AML-193 (cell line): ENCODE measurements around the gene BICC1.

ENCODE experiments used
- DNase-seq, 2 experiments: peaks; one replicate each; lab custom pipeline; 2025; lab: John Stamatoyannopoulos, UW

Gene BICC1

GRCh38 chr10:58706836-58707235 lies 194.2 kb downstream of the BICC1 start:
- no peak for DNase-seq

GRCh38 chr10:58712141-58712540 lies 199.5 kb downstream of the BICC1 start:
- no peak for DNase-seq

- DNase-seq, result no peak
Measured at GRCh38 chr10:58712982-58713381, 200.3 kb downstream of the BICC1 start.

- DNase-seq, result no peak
Measured at GRCh38 chr10:58714409-58714808, 201.7 kb downstream of the BICC1 start.

- DNase-seq, result no peak
Measured at GRCh38 chr10:58715061-58715460, 202.4 kb downstream of the BICC1 start.

- no peak for DNase-seq
Measured at GRCh38 chr10:58718596-58718995, 205.9 kb downstream of the BICC1 start.

- DNase-seq, result no peak
Measured at GRCh38 chr10:58721601-58722281, 209.1 kb downstream of the BICC1 start.

- DNase-seq, result no peak
Measured at GRCh38 chr10:58723186-58723585, 210.5 kb downstream of the BICC1 start.

GRCh38 chr10:58723966-58724365 lies 211.3 kb downstream of the BICC1 start:
- DNase-seq, result peak in 1 of 2 experiments; percentile 5

GRCh38 chr10:58724781-58725180 lies 212.1 kb downstream of the BICC1 start:
- no peak for DNase-seq

- no peak for DNase-seq
Measured at GRCh38 chr10:58725901-58726300, 213.2 kb downstream of the BICC1 start.

GRCh38 chr10:58727633-58728032 lies 215.0 kb downstream of the BICC1 start:
- DNase-seq, result no peak

- no peak for DNase-seq
Measured at GRCh38 chr10:58731276-58731675, 218.6 kb downstream of the BICC1 start.

- DNase-seq, result no peak
Measured at GRCh38 chr10:58733436-58733835, 220.8 kb downstream of the BICC1 start.

- no peak for DNase-seq
Measured at GRCh38 chr10:58734116-58734515, 221.4 kb downstream of the BICC1 start.

- DNase-seq, result no peak
Measured at GRCh38 chr10:58734664-58735063, 222.0 kb downstream of the BICC1 start.

GRCh38 chr10:58735087-58735486 lies 222.4 kb downstream of the BICC1 start:
- no peak for DNase-seq

- DNase-seq, result no peak
Measured at GRCh38 chr10:58740620-58741369, 228.1 kb downstream of the BICC1 start.

- DNase-seq, result no peak
Measured at GRCh38 chr10:58741673-58742072, 229.0 kb downstream of the BICC1 start.

GRCh38 chr10:58742141-58742540 lies 229.5 kb downstream of the BICC1 start:
- no peak for DNase-seq

GRCh38 chr10:58743466-58744115 lies 230.9 kb downstream of the BICC1 start:
- no peak for DNase-seq

- DNase-seq, result no peak
Measured at GRCh38 chr10:58746474-58747185, 234.0 kb downstream of the BICC1 start.
